ENCODE measurements around the gene DNM1.

The DNM1 gene

DNA sequence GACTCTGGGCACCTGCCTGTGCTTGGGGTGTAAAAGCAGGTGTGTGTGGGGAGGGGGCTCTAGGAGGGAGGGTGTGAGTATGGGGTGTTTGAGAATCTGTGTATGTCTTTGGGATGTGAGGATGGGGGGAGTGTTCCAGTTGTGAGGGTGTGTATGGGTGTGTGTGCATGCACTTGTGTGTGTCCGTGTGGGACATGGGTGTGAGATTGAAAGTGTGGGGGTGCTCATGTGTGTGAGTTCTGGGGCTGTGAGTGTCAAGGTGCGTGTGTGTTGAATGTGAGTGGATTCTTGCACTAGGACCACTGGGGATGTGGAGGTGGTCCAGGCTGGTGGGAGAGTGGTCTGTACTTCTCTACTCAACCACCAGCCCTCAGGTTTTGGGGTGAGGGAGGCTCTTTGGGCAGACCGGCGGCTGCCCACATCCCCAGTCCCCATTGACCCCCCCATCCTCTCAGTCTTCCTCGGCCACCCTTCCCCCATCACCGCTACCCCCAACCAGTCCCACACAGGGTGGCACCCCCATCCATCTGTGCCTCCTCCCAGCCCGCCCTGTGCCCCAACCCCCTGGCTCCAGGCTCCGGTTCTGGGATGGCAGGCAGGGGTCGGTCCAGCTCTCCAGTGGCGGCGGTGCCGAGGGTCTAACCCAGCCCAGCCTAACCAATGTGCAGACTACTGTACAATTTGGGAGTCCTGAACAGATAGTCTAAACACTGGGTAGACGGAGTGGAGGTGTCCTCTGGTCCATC, 41.1 kb downstream of the DNM1 start:
- Mint-ChIP-seq H3K27ac (peak overlapping the region; percentile 0), H3K9me3 (no peaks in the 10 kb centered on the region), H3K36me3 (ENCODE audit: low read depth) (no peaks in the 10 kb centered on the region), H3K4me1 (peaks cover 12% of the 10 kb centered on the region), H3K27me3 (peaks cover 15% of the 10 kb centered on the region), H3K4me3 (no peak overlapping the region)
- DNase-seq (no peak), ATAC-seq (no peak)

DNA sequence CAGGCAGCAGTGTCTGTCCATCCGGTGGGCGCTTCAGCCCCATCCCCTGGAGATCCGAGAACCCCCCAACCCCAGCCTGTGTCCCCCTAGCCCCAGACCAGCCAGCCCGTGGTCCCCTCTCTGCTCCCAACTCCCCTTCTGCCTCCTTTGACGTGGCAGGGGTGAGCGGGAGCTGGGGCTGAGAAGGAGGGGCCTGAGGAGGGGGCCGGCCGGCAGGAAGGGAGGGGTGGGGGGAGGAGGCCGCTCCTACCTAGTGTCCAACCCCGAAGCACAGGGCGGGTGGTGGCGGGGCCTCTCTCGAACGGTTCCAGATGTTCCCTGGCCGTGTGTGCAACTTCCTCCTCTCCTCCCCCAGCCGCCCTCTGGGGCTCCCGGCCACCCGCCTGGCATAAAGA, 41.7 kb downstream of the DNM1 start:
- Mint-ChIP-seq H3K4me3 (no peak overlapping the region), H3K36me3 (ENCODE audit: low read depth) (no peaks in the 10 kb centered on the region), H3K27me3 (peaks cover 15% of the 10 kb centered on the region), H3K27ac (no peak overlapping the region), H3K9me3 (no peaks in the 10 kb centered on the region), H3K4me1 (peaks cover 16% of the 10 kb centered on the region)
- DNase-seq (no peak), ATAC-seq (no peak)

DNA sequence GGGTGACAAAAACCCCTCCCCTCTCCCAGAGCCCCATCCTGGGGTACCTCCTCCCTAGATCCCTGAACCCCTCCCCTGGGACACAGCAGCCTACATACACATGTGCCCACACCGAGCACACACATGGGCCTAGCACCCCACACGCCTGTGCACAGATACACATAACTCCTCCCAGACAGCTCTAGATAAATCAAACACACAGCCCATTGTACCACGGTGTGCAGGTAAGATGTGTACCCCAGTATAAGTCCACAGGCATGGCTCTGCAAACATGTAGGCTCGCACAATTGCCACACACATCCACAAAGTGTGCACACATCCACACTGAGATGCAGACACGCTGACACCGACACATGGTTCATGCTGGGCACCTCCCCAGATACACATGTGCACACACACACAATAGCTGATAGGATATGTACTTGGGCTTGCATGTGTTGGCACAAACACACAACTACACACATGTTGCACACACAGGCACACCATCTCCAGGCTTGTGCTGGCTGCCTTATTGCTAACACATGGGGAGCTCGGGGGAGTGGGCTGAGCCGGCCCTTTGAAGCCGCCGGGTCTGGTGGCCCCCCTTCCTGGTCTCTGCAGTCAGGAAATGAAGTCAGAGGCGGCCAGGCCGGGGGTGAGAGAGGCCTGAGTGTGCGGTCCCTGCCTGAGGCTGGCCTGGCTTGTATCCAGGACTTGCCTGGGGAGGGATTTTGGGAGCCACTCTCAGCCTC, 42.4 kb downstream of the DNM1 start:
- no peak for ATAC-seq

DNA sequence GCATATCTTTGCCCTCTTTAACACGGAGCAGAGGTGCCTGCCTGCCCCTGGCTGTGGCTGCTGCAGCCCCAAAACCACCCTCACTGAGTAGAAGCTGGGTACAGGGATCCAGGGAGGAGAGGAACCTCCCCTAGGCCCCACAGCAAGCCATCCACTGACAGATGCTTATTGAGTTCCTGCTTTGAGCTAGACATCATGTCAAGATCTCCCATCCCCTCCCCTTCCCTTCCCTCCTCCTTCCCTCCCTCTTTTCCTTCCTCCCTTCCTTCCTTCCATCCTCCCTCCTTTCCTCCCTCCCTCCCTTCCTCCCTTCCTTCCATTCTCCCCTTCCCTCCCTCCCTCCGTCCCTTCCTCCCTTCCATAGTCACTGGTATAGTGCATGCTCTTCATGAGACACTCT, 43.3 kb downstream of the DNM1 start:
- H3K9me3 Mint-ChIP-seq, result no peaks in the 10 kb centered on the region
- no peak overlapping the region for H3K4me3 Mint-ChIP-seq
- H3K27me3 Mint-ChIP-seq, result peaks cover 15% of the 10 kb centered on the region
- no peak overlapping the region for H3K27ac Mint-ChIP-seq
- H3K4me1 Mint-ChIP-seq, result peaks cover 22% of the 10 kb centered on the region
- no peaks in the 10 kb centered on the region for H3K36me3 Mint-ChIP-seq (ENCODE audit: low read depth)
- ATAC-seq (no peak), DNase-seq (no peak)

More for the DNA sequence above, 42.4 kb downstream of the DNM1 start:
- H3K27ac Mint-ChIP-seq, result peak overlapping the region; percentile 69
- peaks cover 15% of the 10 kb centered on the region for H3K27me3 Mint-ChIP-seq
- no peak for DNase-seq
- no peak overlapping the region for H3K4me3 Mint-ChIP-seq
- no peaks in the 10 kb centered on the region for H3K9me3 Mint-ChIP-seq
- H3K4me1 Mint-ChIP-seq, result peaks cover 18% of the 10 kb centered on the region
- H3K36me3 Mint-ChIP-seq (ENCODE audit: low read depth), result no peaks in the 10 kb centered on the region

DNA sequence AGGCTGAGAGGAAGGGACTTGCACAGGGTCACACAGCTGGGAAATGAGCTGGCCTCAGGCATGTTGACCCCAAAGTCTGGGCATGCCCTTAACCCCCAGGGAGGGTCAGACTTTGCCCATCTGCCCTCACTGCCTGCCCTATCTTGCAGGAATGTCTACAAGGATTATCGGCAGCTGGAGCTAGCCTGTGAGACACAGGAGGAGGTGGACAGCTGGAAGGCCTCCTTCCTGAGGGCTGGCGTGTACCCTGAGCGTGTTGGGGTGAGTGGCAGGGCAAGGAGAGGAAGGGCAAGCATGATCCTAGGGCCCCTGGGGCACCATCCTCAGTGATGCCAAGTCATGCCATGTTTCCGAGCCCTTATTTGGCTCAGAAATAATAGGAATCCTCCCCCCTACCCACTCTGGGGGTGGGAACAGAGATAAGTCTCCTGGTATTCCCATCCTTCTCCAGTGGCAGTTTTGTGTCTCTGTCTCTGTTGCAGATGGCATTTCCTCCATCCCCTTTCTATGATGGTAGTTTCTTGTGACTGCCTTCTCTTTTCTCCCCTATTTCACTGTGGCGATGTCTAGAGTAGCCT, 44.1 kb downstream of the DNM1 start:
- no peak for ATAC-seq
- H3K9me3 Mint-ChIP-seq, result no peaks in the 10 kb centered on the region
- peaks cover 24% of the 10 kb centered on the region for H3K4me1 Mint-ChIP-seq
- no peak overlapping the region for H3K27ac Mint-ChIP-seq
- H3K4me3 Mint-ChIP-seq, result no peak overlapping the region
- peaks cover 15% of the 10 kb centered on the region for H3K27me3 Mint-ChIP-seq
- H3K36me3 Mint-ChIP-seq (ENCODE audit: low read depth), result no peaks in the 10 kb centered on the region
- DNase-seq, result no peak

DNA sequence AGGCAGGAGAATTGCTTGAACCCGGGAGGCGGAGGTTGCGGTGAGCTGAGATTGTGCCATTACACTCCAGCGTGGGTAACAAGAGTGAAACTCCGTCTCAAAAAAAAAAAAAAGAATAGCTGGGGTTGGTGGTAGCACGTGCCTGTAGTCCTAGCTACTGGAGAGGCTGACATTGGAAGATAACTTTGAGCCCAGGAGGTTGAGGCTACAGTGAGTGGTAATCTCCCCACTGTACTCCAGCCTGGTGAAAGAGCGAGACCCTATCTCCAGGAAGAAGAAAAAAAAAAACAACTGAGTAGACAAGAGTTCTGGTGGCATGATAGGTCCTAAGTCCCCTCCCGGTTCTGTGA, 46.4 kb downstream of the DNM1 start:
- H3K27ac Mint-ChIP-seq, result no peak overlapping the region
- H3K36me3 Mint-ChIP-seq (ENCODE audit: low read depth), result no peaks in the 10 kb centered on the region
- ATAC-seq (no peak), DNase-seq (no peak)
- H3K4me3 Mint-ChIP-seq, result peak overlapping the region; percentile 79
- peaks cover 5% of the 10 kb centered on the region for H3K27me3 Mint-ChIP-seq
- peaks cover 16% of the 10 kb centered on the region for H3K4me1 Mint-ChIP-seq
- H3K9me3 Mint-ChIP-seq, result no peaks in the 10 kb centered on the region

DNA sequence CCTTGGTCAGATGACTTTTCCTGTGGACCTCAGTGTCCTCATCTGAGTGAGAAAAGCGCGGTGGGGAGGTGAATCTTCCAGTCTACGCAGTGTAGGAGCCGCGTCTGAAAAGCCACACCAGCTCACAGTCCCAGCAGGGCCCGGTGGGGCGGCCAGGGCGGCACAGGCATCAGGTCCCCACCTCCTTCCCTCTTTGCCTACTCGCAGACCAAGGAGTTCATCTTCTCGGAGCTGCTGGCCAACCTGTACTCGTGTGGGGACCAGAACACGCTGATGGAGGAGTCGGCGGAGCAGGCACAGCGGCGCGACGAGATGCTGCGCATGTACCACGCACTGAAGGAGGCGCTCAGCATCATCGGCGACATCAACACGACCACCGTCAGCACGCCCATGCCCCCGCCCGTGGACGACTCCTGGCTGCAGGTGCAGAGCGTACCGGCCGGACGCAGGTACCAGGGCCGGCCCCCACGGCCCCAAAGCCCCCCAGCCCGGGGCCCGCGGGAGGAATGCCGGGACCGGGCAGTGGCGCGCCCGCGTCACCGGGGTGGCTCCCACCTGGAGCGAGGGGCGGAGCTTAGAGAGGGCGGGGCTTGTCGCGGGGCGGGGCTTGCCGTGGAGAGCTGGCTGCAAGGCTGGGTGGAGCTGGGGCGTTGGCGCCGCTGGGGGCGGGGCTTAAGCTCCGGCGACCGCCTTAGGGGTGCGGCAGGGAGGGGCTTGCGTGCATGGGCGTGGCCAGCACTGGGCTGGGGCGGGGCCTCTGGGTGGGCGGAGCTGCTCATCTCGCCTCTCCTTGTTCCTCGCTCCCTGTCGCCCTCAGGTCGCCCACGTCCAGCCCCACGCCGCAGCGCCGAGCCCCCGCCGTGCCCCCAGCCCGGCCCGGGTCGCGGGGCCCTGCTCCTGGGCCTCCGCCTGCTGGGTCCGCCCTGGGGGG, 47.0 kb downstream of the DNM1 start:
- ATAC-seq (peak; percentile 90), DNase-seq (peak; percentile 99)
- Mint-ChIP-seq H3K4me1 (peaks cover 16% of the 10 kb centered on the region), H3K27ac (no peak overlapping the region), H3K4me3 (peak overlapping the region; percentile 79), H3K27me3 (peaks cover 5% of the 10 kb centered on the region), H3K9me3 (no peaks in the 10 kb centered on the region), H3K36me3 (ENCODE audit: low read depth) (no peaks in the 10 kb centered on the region)

DNA sequence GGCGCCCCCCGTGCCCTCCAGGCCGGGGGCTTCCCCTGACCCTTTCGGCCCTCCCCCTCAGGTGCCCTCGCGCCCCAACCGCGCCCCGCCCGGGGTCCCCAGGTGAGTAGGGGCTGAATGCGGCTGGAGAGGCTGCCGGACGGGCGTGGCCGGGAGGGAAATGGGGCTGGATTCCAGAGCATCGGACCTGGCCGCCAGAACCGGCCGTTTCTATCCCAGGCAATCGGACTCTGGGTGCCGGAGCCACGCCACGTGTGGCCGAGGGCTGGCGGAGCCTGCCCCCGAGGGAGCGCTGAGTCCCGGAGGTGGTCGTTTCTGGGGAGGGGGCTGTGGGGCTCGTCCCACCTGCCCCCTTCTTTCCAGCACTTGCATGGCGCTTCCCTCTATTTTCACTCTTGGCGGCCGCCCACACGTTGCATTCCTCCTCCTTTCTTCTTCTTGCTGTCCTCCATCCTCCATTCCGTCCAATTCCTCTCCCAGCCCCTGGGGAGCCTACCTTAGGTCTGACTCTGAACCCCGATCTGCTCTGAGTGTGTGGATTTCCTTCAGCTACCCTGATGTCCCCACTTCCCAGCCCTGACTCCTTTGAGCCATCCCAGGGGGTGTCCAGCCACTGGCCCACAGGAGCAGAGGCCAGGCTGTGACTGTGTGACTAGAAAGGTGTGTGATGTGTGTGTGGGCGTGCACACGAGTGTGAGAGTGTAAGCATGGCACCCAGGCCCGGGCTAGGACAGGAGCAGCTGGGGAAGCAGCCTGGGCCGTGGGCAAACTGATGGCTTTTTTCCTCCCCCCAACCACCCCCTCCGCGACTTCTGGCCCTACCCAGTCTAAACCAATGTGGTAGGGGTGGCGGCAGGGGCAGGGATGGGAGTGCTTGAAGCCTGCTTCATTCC, 47.9 kb downstream of the DNM1 start:
- Mint-ChIP-seq H3K9me3 (no peaks in the 10 kb centered on the region), H3K4me3 (peak overlapping the region; percentile 69), H3K4me1 (peaks cover 11% of the 10 kb centered on the region), H3K27me3 (no peaks in the 10 kb centered on the region), H3K27ac (no peak overlapping the region), H3K36me3 (ENCODE audit: low read depth) (no peaks in the 10 kb centered on the region)
- ATAC-seq, result no peak
- no peak for DNase-seq

DNA sequence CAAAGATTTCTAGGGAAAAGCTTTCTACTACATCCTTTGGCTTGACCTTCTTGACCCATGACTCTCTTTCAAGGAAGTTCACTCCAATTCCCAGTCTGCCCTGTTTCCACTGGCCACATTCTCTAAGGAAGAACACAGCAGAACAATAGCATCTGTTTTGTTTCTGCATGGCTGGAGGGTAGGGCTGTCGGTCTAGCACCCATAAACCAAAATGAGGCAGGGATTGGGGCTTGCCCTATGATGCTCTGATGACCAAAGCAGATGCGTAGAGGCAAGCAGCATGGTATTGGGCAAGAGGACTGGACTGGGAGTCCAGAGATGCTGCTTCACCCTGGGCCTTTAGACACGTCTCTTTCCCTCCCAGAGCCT, 48.5 kb downstream of the DNM1 start:
- Mint-ChIP-seq H3K36me3 (ENCODE audit: low read depth) (no peaks in the 10 kb centered on the region), H3K27ac (no peak overlapping the region), H3K4me3 (peak overlapping the region; percentile 41), H3K9me3 (no peaks in the 10 kb centered on the region), H3K4me1 (peaks cover 11% of the 10 kb centered on the region), H3K27me3 (no peaks in the 10 kb centered on the region)
- ATAC-seq (no peak), DNase-seq (no peak)

DNA sequence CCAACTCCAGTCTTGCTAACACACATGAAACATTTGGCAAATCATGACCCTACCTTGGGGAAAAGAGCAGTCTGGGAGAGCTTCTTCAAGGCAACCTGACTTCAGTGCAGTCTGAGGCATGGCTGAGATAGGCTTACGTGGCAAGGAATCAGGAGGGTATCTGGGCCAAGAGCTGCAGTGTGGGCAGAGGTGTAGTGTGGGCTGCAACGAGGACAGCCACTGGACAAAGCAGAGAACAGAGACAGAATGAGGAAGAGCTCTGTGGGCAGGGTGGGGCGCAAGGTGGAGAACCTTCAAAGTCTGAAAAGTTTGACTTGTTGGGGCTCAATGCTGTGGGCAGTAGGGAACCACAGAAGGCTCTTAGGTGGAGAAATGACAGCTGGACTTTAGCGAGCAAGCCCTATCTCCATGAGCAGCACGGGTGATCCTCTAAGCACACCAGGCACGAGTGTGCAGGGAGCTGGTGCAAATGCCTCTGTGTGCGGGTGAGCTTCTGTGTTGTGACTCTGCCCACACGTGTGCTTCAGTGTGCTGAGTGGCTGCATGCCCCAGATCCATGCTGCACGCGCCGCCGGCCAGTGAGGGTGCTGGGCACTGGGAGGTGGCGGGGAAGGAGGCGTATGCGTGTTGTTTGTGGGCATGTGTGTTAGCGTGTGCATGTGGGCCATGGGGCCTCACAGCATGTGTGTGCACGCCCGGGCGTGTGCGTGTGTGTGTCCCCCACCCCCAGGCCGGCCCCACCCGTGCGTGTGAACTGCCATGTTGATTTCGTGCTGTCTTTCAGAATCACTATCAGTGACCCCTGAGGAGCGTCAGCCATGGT, 49.3 kb downstream of the DNM1 start:
- DNase-seq, result no peak
- H3K9me3 Mint-ChIP-seq, result no peaks in the 10 kb centered on the region
- H3K27ac Mint-ChIP-seq, result no peak overlapping the region
- no peaks in the 10 kb centered on the region for H3K27me3 Mint-ChIP-seq
- H3K36me3 Mint-ChIP-seq (ENCODE audit: low read depth), result peaks cover 1% of the 10 kb centered on the region
- peaks cover 11% of the 10 kb centered on the region for H3K4me1 Mint-ChIP-seq
- ATAC-seq, result no peak
- H3K4me3 Mint-ChIP-seq, result no peak overlapping the region

DNA sequence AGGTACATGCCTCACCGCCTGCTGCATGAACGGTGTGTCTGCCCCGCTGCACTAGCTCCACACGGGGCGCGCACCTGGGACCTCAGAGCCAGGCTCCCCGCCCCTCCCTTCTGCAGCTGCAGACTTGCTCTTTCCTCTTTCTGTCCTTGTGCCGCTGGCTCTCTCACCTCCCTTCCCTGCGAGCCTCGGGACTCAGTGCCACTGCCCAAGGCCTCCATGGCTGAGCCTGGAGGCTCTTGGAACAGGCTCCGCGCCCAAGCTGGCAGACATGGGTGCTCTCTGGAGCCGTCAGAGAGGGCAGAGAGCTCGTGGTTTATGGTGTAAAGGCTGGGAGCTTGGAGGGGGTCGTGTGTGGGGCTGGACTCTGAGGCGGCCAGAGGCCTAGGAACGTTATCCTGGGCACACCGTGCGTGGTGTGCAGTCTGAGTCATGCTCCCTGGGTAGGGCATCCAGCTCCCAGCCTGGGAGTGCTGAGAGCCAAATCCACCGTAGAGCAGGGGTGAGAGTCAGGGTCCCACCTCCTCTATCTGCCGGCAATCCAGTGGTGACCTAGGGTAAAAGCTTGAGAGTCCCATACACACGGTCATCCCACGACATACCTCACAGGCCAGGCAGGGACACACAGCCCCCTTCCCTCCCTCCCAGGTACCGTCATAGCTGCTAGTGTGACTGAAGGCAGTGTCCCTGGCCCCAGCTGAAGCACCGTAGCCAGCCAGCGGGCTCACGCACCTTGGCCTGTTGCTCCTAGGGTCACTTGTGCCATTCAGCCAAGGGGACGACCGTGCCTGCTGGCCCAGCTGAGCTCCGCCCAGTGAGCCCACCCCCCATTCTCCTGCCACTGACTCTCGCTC, 50.2 kb downstream of the DNM1 start:
- no peaks in the 10 kb centered on the region for H3K27me3 Mint-ChIP-seq
- no peak overlapping the region for H3K4me3 Mint-ChIP-seq
- no peak for DNase-seq
- ATAC-seq, result no peak
- no peaks in the 10 kb centered on the region for H3K9me3 Mint-ChIP-seq
- H3K36me3 Mint-ChIP-seq (ENCODE audit: low read depth), result peaks cover 2% of the 10 kb centered on the region
- H3K4me1 Mint-ChIP-seq, result peaks cover 11% of the 10 kb centered on the region
- H3K27ac Mint-ChIP-seq, result no peak overlapping the region

DNA sequence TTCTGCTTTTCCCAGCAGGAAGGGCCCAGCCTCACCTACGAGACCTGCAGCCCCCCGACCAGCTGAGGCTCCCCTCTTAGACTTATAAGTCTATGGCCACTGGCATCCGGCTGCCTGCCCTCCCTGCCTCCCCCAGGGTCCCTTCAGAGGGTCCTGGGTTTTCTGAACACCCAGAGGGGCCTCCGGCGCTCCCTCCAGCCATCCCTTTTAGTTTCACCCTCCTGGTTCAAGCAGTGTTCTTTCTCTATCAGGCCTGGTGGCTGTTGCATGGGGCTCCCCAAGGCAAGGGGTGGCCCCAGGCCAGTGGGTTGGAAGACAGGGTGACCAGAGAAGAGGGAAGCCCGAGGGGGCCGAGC, 50.8 kb downstream of the DNM1 start:
- Mint-ChIP-seq H3K27ac (no peak overlapping the region), H3K27me3 (no peaks in the 10 kb centered on the region), H3K4me1 (peaks cover 11% of the 10 kb centered on the region), H3K4me3 (no peak overlapping the region), H3K9me3 (no peaks in the 10 kb centered on the region), H3K36me3 (ENCODE audit: low read depth) (peaks cover 2% of the 10 kb centered on the region)
- ATAC-seq, result no peak
- no peak for DNase-seq

All from activated naive CD8-positive, alpha-beta T cell treated with anti-CD3 and anti-CD28 coated beads, Interleukin-2, amount 50 U/mL, for 24 hours (primary cell).